GM21619 (cell line): ENCODE results near the gene CHEK1.
"Not testable (repeated sequence)": the region's sequence is repeated elsewhere in the genome, so short reads cannot be mapped to it uniquely, and the experiment has no call there.

ENCODE experiments used
- ATAC-seq: cut with Tn5 transposase; IDR thresholded peaks from one replicate; pipeline ENCODE4 v1.9.1; 2021; ENCODE audit not compliant: unreplicated experiment

The CHEK1 gene

GRCh38 chr11:125690006-125690405 is 65.0 kb downstream of the CHEK1 start:
- no peak for ATAC-seq

DNA sequence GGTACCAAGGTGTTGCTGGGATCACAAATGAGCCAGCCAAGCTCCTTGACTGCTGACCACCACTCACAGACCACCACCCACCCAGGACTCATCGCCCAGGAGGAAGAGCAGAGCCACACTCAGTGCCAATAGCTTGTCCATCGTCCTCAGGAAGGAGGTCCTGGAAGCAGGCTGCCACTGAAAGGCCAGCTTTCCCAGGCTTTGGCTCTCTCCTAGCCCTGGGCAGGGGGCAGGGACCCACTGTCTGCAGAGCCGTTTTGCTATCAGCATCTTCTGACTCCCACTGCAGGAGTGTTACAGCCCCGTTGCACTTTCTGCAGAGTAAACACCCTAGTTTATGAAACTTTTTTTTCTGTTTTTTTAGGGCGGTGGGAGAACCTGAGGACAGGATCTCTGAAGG is 67.9 kb downstream of the CHEK1 start:
- no peak for ATAC-seq

- no peak for ATAC-seq
Observed at GRCh38 chr11:125694951-125695350, 70.0 kb downstream of the CHEK1 start.

- ATAC-seq: no peak
Observed at GRCh38 chr11:125701018-125701610, 76.2 kb downstream of the CHEK1 start.

- no peak for ATAC-seq
Observed at GRCh38 chr11:125701858-125702621, 77.1 kb downstream of the CHEK1 start.

GRCh38 chr11:125704686-125705085 is 79.7 kb downstream of the CHEK1 start:
- not testable (repeated sequence) for ATAC-seq

DNA sequence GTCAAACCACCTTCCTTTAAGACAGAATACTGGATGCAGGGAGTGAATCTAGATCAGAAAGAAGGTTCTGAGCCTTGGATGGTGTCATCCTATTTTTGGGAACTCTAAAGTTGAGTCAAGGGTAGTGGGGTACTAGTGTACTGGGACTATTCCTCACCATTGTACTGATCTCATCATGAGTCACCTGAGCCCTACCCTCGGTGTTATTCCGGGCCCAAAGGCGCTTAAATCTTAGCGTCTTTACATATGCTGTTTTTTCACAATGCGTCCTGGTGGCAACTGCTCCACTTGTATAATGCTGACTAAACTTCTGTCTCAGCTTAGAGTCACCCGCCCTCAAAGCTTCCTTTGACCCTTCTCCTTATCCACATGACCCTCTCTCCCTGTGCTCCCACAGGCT is 95.8 kb downstream of the CHEK1 start:
- no peak for ATAC-seq

DNA sequence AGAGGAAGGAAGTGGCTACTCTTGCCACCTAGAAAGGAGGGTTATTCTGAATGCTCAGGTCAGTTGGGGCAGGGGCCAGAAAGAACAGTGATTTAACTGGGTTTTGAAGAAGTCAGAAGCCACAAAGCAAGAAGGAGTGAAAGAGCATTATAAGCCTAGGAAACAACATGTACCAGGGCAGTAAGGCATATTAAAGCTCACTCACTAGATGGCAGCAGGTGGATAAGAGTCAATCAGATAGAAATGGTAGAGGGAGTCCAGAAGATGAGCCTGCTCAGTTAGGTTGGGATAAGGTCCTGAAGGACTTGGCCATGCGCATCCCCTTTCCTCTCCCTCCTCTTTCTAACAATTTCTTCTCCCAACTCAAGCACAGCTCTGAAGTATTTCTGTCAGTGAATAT is 99.2 kb downstream of the CHEK1 start:
- no peak for ATAC-seq
